GM19328 (cell line): ENCODE results near the gene TBC1D14.
A peak's percentile ranks its signal among the peaks of the same experiment; 100 is the strongest.
"Not testable (repeated sequence)": the region's sequence is repeated elsewhere in the genome, so short reads cannot be mapped to it uniquely, and the experiment has no call there.

Source experiments
- ATAC-seq: cut with Tn5 transposase; IDR thresholded peaks from one replicate; pipeline ENCODE4 v1.9.1; 2021; ENCODE audit warnings: mild to moderate bottlenecking, moderate library complexity; ENCODE audit not compliant: unreplicated experiment

Gene TBC1D14

GRCh38 chr4:6908432-6909112, 1.1 kb upstream of the TBC1D14 start:
- ATAC-seq = no peak

DNA sequence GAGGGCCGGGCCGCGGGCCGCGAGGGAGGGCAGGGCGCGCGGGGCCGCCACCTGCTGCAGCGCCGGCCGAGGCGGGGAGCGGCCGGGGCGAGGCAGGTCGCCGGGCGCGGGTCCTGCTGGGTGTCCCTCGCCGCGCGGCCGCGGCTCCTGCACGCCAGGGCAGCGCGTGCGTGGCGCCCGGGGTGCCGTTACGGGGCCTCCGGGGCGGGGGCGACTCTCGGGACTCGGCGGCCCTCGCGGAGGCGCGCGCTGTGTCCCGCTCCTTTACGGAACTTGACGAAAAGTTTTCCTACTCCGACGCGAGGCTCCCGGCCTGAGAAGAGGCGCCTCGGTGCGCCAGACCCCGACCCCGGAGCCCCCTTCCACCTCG, 329 bp downstream of the TBC1D14 start:
- ATAC-seq = peak; percentile 28

DNA sequence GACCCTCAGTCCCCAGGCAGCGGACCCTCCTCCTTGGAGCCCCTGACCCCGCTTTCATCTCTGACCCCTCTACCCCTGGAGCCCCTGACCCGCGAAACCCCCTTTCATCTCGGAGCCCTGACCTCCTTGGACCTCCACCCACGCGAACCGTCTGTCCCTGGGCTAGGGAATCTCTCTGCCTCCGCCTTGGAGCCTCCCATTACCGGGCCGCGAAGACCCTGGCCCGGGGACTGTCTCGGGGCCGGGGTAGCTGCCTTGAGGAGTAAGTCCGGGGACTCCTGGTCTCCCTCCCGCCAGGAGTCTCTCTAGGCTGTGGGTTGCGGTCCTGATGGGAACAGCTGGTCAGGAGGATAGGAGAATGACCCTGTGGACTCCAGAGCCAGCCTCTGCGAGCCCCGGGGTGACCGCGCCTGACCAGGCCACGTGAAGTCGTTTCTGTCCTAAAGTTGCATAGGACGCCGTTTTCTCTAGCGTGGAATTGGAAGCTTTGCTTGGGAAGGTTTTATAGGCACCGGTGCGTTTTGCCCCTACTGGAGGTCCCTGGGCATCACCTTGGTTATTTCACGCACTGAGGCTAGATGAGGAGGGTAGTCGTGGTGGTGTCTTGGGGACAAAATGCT, 824 bp downstream of the TBC1D14 start:
- no peak for ATAC-seq

GRCh38 chr4:6910960-6911874, 1.6 kb downstream of the TBC1D14 start:
- no peak for ATAC-seq

GRCh38 chr4:6911917-6912316, 2.3 kb downstream of the TBC1D14 start:
- ATAC-seq = not testable (repeated sequence)

GRCh38 chr4:6912441-6912840, 2.8 kb downstream of the TBC1D14 start:
- ATAC-seq = no peak

- ATAC-seq = no peak
Measured at GRCh38 chr4:6913350-6913905, 3.8 kb downstream of the TBC1D14 start.

- ATAC-seq = no peak
Measured at GRCh38 chr4:6914448-6914847, 4.8 kb downstream of the TBC1D14 start.

- ATAC-seq = no peak
Measured at GRCh38 chr4:6915041-6916005, 5.7 kb downstream of the TBC1D14 start.

DNA sequence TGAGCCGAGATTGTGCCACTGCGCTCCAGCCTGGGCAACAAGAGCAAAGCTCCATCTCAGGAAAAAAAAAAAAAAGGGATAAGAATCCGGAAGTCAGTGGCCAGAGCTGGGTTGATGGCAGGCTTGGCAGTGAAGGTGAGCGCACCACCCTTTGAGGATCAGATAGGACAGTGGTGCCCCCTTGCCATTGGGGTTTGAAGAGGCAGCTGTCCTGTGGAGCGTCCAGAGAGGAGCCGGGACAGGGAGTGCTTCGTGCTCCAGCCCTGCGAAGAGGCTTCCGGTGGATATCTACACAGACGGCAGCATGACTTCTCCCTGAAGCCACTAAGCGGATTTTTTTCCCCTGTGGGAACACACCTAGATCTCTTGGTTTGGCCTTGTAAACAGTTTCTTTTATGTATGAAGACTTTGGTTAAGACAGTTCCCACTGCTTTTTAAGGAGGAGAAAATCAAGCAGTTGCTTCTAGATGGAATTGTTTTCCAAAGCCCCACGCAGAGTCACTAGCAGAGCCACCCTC, 6.5 kb downstream of the TBC1D14 start:
- ATAC-seq = no peak

GRCh38 chr4:6916587-6917460, 7.2 kb downstream of the TBC1D14 start:
- ATAC-seq = no peak

GRCh38 chr4:6917461-6918271, 8.0 kb downstream of the TBC1D14 start:
- ATAC-seq = no peak

GRCh38 chr4:6918338-6918737, 8.7 kb downstream of the TBC1D14 start:
- ATAC-seq = no peak

- no peak for ATAC-seq
Measured at GRCh38 chr4:6920171-6920570, 10.5 kb downstream of the TBC1D14 start.

GRCh38 chr4:6923507-6923906, 13.9 kb downstream of the TBC1D14 start:
- ATAC-seq = no peak

DNA sequence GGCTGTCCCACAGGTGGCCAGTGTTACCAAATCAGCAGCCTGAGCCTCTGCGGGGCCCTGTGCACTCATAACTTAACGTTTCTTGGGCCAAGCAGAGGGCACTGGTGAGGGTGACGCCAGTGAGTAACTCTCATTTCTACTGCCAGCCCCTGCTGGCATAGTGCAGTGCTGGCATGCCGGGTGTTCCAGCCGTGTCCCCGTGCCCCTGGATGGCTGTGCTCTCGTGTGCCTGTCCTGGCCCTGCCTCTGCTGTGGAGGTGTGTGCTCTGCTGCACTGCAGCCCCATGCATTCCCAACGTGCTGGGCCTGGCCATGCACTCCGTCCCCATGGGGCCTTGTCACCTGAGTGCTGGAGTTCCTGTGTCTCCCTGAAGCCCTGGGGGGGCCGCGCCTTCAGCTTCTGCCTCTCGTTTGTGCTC, 14.7 kb downstream of the TBC1D14 start:
- ATAC-seq = no peak

- ATAC-seq = no peak
Measured at GRCh38 chr4:6925357-6925836, 15.8 kb downstream of the TBC1D14 start.

GRCh38 chr4:6926081-6926480, 16.5 kb downstream of the TBC1D14 start:
- ATAC-seq = no peak
